ENCODE data around the gene PTPRT.

The PTPRT gene

DNA sequence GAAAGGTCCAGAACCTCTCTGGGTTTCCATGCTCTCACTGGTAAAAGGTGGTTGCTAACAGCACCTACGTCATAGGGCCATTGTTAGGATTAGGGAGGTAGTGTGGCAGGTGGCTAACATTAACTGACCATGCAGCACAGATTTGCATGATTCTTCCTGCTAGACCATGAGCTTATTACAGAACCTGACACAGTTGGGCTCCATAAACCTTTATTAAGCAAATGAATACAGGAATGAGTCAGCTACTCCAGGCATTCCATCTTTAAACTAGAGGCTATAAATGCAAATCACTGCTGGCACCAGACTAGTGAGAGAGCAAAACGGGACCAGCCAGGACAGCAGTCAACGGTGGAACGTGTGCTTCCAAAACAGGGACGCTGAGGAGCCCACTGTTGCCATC, 440.1 kb downstream of the PTPRT start:
- in situ Hi-C loops (cut with HindIII; ENCODE audit: low sequenced_read_pairs), result no loop called here

GRCh38 chr20:42747765-42748411, 441.8 kb downstream of the PTPRT start:
- in situ Hi-C loops (cut with HindIII; ENCODE audit: low sequenced_read_pairs), result no loop called here

DNA sequence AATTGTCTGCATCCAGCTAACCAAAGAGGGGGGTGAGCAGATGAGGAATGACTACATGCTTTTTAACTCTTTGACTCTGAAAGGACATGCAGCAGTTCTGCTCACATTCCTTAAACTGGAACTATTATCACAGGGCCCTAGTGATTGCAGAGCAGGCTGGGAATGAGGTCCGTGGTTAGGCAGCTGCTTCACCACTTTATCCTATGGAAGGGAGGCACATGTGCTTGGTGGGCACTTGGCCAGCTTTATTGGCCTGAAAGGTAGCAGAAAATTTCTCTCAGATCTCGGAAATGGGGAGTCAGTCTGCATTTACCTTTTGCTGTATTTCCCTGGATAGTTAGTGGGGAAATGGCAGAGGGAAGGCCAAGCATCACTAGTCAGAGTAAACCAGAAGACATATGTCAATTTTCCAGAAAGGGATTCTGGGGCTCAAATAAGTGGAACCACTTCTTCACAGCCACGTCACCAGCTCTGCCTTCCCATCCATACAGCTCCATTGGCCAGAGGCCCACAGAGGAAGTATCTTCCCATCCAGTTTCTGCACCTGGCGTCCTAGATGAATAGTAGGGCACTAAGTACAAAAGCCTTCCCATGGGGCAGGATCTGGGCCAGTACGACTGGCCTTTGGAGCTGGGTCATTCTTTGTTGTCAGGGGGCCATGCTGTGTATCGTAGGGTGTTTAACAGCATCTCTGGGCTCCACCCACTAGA, 444.8 kb downstream of the PTPRT start:
- in situ Hi-C loops (cut with HindIII; ENCODE audit: low sequenced_read_pairs), result no loop called here

DNA sequence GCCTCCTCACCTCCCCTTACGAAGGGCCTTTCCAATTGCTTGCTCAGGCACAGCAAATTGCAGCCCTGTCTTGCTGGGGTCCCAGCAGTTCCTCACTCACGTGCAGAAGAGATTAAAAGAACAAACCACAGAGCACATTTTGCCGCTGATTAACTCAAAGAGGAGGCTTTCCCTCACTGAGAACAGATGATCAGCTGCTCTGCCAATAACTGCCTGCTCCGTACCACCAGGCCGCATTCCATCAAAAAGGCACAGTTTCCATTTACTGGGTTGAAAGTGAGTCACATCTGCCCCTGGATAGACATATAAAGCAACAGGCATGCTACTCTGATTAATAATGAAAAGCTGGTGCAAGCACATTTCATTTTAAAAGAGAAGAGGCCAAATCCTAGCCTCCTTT, 446.8 kb downstream of the PTPRT start:
- in situ Hi-C loops (cut with HindIII; ENCODE audit: low sequenced_read_pairs), result no loop called here

- in situ Hi-C loops (cut with HindIII; ENCODE audit: low sequenced_read_pairs), result no loop called here
Observed at GRCh38 chr20:42741906-42742305, 447.8 kb downstream of the PTPRT start.

DNA sequence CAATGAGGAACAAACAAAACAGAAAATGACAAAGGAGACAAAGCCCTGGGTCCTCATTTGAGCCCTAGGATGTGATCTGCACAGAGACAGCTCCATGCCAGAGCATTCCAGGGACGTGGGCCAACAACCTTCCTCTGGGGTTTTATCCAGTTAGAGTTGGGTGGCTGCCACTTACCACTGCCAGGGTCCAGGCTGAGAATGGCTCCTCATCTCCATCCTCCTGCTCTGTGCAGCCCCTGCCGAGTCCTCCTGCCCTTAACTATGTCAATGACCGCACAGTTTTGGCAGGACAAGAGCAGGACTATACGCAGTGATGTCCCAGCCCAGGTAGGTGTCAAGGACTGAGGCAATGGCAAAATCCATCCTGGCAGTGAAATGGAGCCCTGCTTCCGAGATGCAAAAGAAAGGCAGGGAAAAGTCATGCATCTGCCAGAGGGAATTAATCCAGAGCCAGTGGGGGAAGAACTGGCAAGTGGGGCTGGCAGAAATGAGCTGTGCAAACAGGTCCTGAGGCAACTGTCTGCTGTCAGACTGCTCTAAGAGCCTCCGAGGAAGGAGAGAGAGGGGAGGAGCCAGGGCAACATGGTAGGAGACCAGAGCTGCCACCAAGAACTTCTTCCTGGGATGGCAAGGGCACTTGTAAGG, 449.4 kb downstream of the PTPRT start:
- in situ Hi-C loops (cut with HindIII; ENCODE audit: low sequenced_read_pairs), result no loop called here

GRCh38 chr20:42739683-42740082, 450.0 kb downstream of the PTPRT start:
- in situ Hi-C loops (cut with HindIII; ENCODE audit: low sequenced_read_pairs), result no loop called here

- in situ Hi-C loops (cut with HindIII; ENCODE audit: low sequenced_read_pairs), result no loop called here
Observed at GRCh38 chr20:42735539-42735938, 454.2 kb downstream of the PTPRT start.

GRCh38 chr20:42734660-42735368, 454.9 kb downstream of the PTPRT start:
- in situ Hi-C loops (cut with HindIII; ENCODE audit: low sequenced_read_pairs), result no loop called here

- in situ Hi-C loops (cut with HindIII; ENCODE audit: low sequenced_read_pairs), result no loop called here
Observed at GRCh38 chr20:42721923-42722322, 467.8 kb downstream of the PTPRT start.

- in situ Hi-C loops (cut with HindIII; ENCODE audit: low sequenced_read_pairs), result no loop called here
Observed at GRCh38 chr20:42714298-42715141, 475.2 kb downstream of the PTPRT start.

DNA sequence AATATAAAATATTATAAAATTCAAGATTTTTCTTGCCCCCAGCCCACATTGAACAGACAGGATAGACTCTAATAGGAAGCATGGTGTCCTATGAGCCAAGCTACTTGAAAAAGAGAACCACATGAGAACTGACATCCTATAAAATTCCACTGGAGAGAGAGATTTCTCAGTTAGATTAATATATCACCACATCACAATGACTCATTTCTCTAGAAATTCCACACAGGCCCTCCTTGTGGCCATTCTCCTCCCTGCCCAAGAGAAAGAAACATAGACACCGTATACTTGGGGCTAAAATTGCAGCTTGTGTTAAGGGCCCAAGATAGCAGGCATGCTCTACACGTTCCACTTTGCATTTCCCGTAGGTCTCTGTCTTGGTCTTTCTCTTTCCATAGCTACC, 481.4 kb downstream of the PTPRT start:
- in situ Hi-C loops (cut with HindIII; ENCODE audit: low sequenced_read_pairs), result no loop called here

- in situ Hi-C loops (cut with HindIII; ENCODE audit: low sequenced_read_pairs), result no loop called here
Observed at GRCh38 chr20:42706759-42707158, 482.9 kb downstream of the PTPRT start.

DNA sequence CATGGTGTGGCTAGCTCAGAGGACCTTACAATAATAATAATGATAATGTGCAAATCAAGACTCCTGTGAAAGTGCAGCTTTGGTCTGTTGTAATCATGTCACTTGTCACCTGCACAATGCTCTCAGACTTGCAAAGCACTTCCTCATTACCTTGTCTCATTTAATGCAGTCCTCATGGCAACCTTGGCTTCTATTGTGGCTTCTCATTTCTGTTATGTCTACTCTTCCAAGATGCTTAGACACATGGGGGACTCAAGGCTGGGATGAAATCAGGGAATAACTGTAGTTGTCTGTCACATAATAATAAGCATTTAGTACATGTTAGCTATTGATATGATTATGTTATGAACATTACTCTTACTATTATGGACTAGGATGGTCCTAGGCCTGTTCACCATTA, 484.2 kb downstream of the PTPRT start:
- in situ Hi-C loops (cut with HindIII; ENCODE audit: low sequenced_read_pairs), result no loop called here

GRCh38 chr20:42703744-42704143, 486.0 kb downstream of the PTPRT start:
- in situ Hi-C loops (cut with HindIII; ENCODE audit: low sequenced_read_pairs), result no loop called here

DNA sequence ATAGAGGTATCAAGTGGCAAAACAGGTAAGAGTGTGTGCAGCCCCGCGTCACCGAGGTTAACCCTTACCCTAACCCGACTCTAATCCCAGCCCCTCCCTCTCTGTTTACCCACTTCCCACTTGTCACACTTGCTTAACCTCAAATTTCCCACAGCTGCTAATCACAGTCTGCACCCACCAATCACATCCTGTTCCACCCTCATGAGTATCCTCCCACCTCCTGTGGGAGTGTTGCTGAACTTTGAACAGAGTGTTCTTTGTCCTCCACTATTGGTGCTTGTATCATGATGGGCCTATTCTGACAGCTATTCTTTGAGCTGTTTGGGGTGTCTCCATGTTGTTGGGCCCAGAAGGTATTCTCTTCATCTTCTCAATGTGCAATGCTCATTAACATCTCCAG, 487.8 kb downstream of the PTPRT start:
- in situ Hi-C loops (cut with HindIII; ENCODE audit: low sequenced_read_pairs), result no loop called here

DNA sequence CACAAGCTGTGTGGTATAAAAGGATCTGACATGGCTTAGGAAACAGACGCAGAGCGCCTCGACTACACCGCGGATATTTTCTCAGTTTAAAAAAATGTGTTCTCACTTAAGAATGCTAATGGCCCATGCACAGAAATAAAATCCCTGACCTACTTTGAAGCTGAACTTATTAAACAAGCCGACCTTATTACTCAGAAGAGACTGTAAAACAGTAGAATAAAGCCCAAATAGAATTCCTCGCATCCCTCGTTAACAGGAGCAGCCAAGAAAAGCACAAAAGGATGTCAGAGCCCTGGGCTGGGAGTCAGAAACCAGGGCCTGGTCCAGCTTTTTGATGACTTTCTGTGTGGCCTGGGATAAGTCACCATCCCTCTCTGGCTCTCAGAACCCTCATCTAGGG, 489.3 kb downstream of the PTPRT start:
- in situ Hi-C loops (cut with HindIII; ENCODE audit: low sequenced_read_pairs), result no loop called here

GRCh38 chr20:42697962-42698361, 491.7 kb downstream of the PTPRT start:
- in situ Hi-C loops (cut with HindIII; ENCODE audit: low sequenced_read_pairs), result no loop called here

GRCh38 chr20:42690842-42691437, 498.8 kb downstream of the PTPRT start:
- in situ Hi-C loops (cut with HindIII; ENCODE audit: low sequenced_read_pairs), result no loop called here

- in situ Hi-C loops (cut with HindIII; ENCODE audit: low sequenced_read_pairs), result no loop called here
Observed at GRCh38 chr20:42688576-42688975, 501.1 kb downstream of the PTPRT start.

Measured in endothelial cell of hepatic sinusoid (primary cell).